Mesodermal cell (in vitro differentiated cells): Measurements from ENCODE around the gene HABP4.
A peak's percentile ranks its signal among the peaks of the same experiment; 100 is the strongest.

Source experiments
- H3K27ac ChIP-seq: 2 replicates; pipeline ENCODE4 v1.7.0; 2013; ENCODE audit warnings: mild to moderate bottlenecking, low read depth, low read length, moderate library complexity; ENCODE audit not compliant: severe bottlenecking
- H3K36me3 ChIP-seq: 2 replicates; pipeline ENCODE4 v1.7.1; 2013; ENCODE audit warnings: mild to moderate bottlenecking, low read length, moderate library complexity; ENCODE audit not compliant: control insufficient read depth, insufficient read depth
- H3K4me1 ChIP-seq: one replicate; pipeline ENCODE4 v1.7.1; 2013; ENCODE audit warnings: mild to moderate bottlenecking, low read length; ENCODE audit not compliant: insufficient read depth, control insufficient read depth, poor library complexity, severe bottlenecking
- H3K4me3 ChIP-seq: 2 replicates; pipeline ENCODE4 v1.7.0; 2013; ENCODE audit warnings: low read length, control low read depth, mild to moderate bottlenecking; ENCODE audit not compliant: insufficient read depth, poor library complexity, severe bottlenecking; ENCODE audit errors: extremely low read depth
- H3K9me3 ChIP-seq: 2 replicates; pipeline ENCODE4 v1.7.1; 2013; ENCODE audit warnings: mild to moderate bottlenecking, low read length, moderate library complexity; ENCODE audit not compliant: control insufficient read depth
- WGBS, 2 experiments: methylation state at CpG; one replicate each; pipeline ENCODE4 v1.1.5; 2013; ENCODE audit warnings: missing lambda C conversion rate in 2 of 2; ENCODE audit not compliant: insufficient coverage in 2 of 2; 5-methylcytosine and 5-hydroxymethylcytosine counted together

Gene HABP4

DNA sequence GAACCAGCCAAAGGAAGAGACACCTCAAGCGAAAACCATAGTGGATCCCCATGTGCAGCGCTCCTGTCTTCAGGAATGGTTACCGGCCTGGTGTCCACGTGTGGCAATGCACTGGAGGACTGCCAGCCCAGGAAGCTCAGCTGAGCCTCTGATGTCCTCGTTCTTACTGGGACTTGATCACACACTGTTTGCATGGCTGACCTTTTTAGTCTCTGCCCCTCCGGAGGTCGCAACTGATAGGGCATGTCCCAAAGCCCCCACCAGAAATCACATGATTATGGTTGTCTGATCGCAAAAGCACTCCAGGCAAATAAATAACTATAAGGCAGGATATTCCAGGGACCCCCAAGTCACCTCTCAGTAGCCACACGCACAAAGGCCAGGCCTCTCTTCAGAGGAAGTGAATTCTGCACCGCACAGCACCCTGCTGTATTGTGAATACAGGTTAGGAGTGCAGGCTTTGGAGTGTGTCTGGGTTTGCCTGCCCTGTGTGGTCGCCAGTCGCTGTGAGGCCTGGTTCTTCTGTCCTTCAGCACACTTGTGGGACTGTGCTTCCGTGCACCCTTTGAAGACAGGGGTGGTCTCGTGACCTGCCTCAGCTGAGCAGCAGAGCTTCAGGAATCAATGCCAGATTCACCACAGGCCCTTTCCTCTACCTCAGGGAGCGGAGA is 13.4 kb upstream of the HABP4 start:
- 90 to 91% methylated on average over 13 to 15 of the region's 15 CpGs for WGBS, 2 experiments
- Histone ChIP-seq H3K4me1 (no peaks in the 10 kb centered on the region), H3K27ac (no peak overlapping the region), H3K4me3 (no peak overlapping the region), H3K9me3 (no peaks in the 10 kb centered on the region), H3K36me3 (no peaks in the 10 kb centered on the region)

DNA sequence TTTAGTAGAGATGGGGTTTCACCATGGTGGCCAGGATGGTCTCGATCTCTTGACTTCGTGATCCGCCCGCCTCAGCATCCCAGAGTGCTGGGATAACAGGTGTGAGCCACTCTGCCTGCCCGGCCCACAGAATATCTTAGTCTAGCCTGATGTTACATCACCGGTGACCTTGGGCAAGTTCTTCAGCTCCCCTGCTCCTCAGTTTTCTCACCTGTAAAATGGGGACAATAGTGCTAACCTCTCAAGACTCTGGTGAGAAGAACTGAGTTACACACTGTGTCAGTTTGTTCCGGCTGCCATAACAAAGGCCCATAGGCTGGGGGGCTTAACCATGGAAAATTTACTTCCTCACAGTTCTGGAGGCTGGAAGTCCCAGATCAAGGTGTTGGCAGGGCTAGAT is 12.5 kb upstream of the HABP4 start:
- Histone ChIP-seq H3K9me3 (no peaks in the 10 kb centered on the region), H3K36me3 (no peaks in the 10 kb centered on the region), H3K27ac (no peak overlapping the region), H3K4me1 (no peaks in the 10 kb centered on the region), H3K4me3 (no peak overlapping the region)
- WGBS, 2 experiments = 87 to 93% methylated on average over 7 of the region's 7 CpGs

DNA sequence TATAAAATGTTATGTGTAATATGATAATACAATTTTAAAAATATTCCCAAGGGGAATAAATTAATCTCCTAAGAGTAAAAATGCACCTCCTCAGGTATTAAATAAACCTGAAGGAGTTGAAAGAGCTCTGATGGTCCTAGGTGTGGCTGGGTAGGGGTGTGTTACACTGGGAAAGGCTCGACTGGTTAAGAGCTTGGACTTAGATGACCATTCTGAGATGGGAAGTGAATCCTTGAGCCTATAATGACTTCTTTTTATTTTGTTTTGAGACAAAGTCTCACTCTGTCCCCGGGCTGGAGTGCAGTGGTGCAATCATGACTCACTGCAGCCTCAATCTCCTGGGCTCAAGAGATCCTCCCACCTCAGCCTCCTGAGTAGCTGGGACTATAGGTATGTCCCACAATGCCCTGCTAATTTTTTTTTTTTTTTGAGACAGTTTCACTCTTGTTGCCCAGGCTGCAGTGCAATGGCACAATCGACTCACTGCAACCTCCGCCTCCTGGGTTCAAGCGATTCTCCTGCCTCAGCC is 9.2 kb upstream of the HABP4 start:
- 89 to 93% methylated on average over 3 to 5 of the region's 5 CpGs for WGBS, 2 experiments

DNA sequence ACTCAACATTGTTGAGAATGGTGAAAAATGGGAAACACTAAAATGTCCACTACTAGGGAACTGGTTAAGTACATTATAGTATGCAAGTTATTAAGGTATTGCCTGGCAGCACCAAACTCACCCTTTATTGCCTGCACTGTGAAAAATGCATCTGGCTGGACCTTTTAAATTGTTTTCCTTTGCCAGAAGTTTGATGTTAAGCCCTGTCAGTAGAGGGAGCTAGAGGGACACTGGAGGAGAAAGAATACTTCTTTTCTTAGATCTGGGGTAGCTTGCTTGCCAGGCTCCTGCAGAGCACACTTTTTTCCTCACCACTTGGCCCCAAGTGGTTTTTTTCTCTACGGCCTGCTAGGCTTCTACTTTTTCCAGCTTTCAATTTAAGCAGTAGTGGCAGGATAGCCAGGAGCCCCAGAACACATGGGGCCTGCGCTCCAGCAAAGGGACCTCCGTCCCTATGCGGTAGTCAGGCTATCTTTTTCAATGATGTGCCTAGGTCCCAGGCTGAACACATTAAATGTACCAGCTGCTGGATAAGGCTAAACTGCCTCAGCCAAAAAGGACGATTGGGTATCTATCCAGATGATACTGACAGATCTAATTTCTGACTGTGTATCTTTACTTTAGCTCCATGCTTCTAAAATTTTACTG is 8.0 kb upstream of the HABP4 start:
- Histone ChIP-seq H3K4me1 (no peaks in the 10 kb centered on the region), H3K36me3 (no peaks in the 10 kb centered on the region), H3K9me3 (no peaks in the 10 kb centered on the region), H3K27ac (no peak overlapping the region), H3K4me3 (no peak overlapping the region)
- 94 to 98% methylated on average over 4 to 5 of the region's 5 CpGs for WGBS, 2 experiments

More for the DNA sequence above, 9.2 kb upstream of the HABP4 start:
- no peaks in the 10 kb centered on the region for H3K36me3 ChIP-seq
- no peaks in the 10 kb centered on the region for H3K9me3 ChIP-seq
- H3K27ac ChIP-seq = no peak overlapping the region
- H3K4me1 ChIP-seq = no peaks in the 10 kb centered on the region
- H3K4me3 ChIP-seq = no peak overlapping the region

DNA sequence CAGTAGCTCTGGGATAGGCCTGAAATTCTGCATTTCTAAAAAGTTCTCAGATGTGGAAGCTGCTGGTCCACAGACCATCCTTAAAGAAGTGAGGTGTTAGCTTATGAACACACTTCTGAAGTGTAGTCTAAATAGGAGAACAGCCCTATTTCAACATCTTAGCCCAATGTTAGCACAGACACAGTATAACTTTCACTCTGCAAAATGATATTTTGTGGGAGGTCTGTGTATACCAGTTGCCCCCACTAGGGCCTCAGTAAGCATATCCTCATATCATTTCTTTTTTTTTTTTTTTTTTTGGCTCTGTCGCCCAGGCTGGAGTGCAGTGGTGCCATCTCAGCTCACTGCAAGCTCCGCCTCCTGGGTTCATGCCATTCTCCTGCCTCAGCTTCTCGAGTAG is 7.5 kb upstream of the HABP4 start:
- WGBS, 2 experiments = 100% methylated on average over 1 of the region's 3 CpGs; no CpG with 5 or more reads in 1 of the 2 experiments
- Histone ChIP-seq H3K4me3 (no peak overlapping the region), H3K9me3 (no peaks in the 10 kb centered on the region), H3K36me3 (no peaks in the 10 kb centered on the region), H3K27ac (no peak overlapping the region), H3K4me1 (no peaks in the 10 kb centered on the region)

DNA sequence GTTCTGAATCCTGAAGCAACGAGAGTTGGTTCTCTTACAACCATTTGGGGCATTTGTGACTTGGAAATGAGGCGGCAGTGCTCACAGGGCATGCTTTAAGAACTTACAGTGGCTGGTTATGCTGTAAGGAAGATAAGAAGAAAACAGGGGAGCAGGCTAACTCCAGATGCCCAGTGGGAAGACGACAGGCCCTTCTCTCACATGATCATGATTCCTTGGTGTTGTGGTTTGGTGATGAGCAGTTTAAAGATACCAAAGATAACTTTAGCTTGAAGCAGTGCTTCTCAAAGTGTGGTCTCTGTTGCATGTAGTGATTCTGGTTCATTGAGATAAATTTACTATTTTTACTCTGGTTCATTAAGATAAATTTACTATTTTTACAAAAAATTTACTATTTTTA is 2.6 kb upstream of the HABP4 start:
- Histone ChIP-seq H3K36me3 (no peaks in the 10 kb centered on the region), H3K4me3 (no peak overlapping the region), H3K4me1 (peaks cover 9% of the 10 kb centered on the region), H3K27ac (no peak overlapping the region), H3K9me3 (no peaks in the 10 kb centered on the region)
- 87 to 95% methylated on average over 2 to 3 of the region's 3 CpGs for WGBS, 2 experiments

DNA sequence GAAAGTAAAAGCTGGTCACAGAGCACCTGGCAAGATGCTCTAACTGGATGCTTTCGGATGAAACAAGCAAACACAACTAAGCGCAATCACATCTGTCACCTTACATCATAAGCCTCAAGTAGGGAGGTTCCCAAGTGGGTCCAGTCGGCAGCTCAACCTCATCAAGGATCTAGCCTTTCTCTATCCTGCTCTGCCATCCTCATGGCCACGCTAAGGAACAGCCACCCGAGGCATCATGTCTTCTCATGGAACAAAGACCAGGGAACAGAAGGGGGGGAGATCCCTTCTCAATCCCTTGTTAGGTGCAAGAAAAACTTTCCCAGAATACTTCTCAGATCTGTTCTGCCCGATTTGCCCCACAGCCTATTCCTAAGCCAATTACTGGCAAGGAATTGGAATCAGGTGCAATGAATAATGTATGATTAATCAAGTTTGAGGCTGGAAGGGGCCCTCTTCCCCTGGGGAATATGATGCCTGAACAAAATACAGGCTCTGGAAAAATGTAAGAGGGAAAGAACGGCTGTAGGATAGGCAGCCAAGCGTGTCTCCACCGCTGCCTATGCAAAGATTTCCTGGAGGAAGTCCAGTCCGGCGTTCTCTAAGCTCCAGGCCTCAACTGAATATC is 1.3 kb upstream of the HABP4 start:
- 90 to 94% methylated on average over 2 to 6 of the region's 11 CpGs for whole genome bisulfite sequencing, 2 experiments
- Histone ChIP-seq H3K36me3 (no peaks in the 10 kb centered on the region), H3K4me1 (peaks cover 9% of the 10 kb centered on the region), H3K27ac (no peak overlapping the region), H3K4me3 (no peak overlapping the region), H3K9me3 (no peaks in the 10 kb centered on the region)

DNA sequence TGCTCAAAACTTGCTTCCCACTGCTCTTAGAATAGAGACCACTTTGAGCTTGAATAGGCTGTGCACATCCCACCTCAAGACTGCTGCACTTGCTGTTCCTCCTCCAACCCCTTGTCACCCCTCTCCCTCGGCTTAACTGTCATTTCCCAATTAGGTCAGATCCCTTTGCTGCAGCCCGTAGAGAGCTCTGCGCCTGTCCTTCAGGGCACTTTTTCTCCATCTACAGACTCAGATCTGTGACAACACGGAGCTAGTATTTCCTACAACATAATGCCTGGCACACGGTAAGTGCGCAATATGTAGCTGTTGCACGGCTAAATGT is 485 bp upstream of the HABP4 start:
- Histone ChIP-seq H3K4me3 (peak overlapping the region; percentile 76), H3K9me3 (no peaks in the 10 kb centered on the region), H3K27ac (peak overlapping the region; percentile 66), H3K4me1 (peaks cover 9% of the 10 kb centered on the region), H3K36me3 (no peaks in the 10 kb centered on the region)
- 1 to 2% methylated on average over 7 of the region's 7 CpGs for WGBS, 2 experiments

DNA sequence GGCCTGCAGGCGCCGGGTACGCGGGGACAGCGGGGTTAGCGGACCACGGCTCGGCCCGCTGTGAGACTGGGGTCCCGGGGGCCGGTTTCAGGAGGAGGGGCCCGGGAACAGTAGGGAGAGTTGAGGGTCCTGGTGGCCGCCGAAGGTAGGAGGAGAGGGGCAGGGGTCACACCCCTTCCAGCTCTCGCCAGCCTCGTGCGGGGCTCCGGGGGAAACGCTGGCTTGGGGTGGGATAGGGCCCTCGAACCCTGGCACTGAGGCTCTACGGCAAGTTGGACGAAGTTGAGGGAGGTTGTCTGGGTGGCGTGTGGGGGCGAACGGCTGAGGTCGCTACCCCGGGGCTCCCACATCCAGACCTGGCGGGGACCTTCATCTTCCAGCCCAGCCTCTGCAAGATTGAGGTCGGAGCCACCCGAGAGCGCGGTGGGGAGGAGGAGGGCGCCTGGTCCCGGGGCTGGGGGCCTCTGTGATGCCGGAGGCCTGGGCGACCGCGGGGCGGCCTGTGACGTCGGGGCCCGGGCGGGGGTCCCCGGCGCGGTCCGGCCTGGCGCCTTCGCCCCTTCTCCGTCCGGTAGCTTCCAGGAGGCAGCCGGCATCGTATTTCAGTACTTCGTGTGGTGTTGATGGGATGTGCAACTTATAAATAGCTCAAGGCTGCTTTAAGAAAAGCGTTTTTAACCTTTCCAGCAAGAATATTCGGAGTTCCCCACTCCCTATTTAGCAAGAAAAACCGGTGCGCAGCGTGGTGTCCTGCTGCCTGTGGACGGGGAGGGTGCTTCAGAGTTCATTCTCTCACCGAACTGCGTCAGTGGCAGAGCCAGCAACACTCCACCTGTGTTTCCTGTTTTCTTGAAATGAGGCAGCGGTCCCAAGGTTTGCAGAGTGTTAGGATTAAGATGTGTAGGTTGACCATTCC is 902 bp downstream of the HABP4 start:
- Histone ChIP-seq H3K4me3 (peak overlapping the region; percentile 76), H3K4me1 (peaks cover 9% of the 10 kb centered on the region), H3K27ac (peak overlapping the region; percentile 29), H3K36me3 (peaks cover 9% of the 10 kb centered on the region), H3K9me3 (no peaks in the 10 kb centered on the region)
- 1 to 2% methylated on average over 21 to 39 of the region's 63 CpGs for WGBS, 2 experiments

DNA sequence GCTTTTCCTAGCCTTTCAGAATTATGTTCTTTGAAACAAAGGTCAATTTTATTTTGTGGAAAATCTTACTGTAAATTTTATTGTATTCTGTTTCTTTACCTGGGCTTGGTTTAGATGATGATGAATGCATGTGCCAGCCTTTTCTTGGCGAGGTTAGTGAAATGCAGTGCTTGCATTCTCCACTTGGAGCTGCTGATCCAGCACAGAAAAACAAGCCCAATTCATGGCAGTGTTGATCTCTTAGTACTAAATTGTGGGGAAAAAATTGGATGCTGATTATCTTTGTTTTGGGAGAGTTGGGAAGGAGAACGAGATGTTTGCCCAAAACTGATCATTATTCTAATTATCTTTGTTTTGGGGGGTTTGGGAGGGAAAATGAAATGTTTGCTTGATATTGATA is 3.7 kb downstream of the HABP4 start:
- Histone ChIP-seq H3K27ac (no peak overlapping the region), H3K36me3 (peaks cover 13% of the 10 kb centered on the region), H3K4me3 (no peak overlapping the region), H3K9me3 (no peaks in the 10 kb centered on the region), H3K4me1 (peaks cover 17% of the 10 kb centered on the region)
- 100% methylated on average over 1 of the region's 2 CpGs; no CpG with 5 or more reads in 1 of the 2 experiments for WGBS, 2 experiments
